Measurements from ENCODE around the gene FAM110C. TPM values are rescaled to one million over a fixed set of nuclear protein-coding genes. Genes with fewer than 3 reads are reported as not detected.

The FAM110C gene
- total RNA-seq, 1 experiment from 2014 or later, result 3.9 TPM

- H3K4me1 ChIP-seq, result peaks cover 16% of the 10 kb centered on the region
- TF ChIP-seq, protein P1, sequence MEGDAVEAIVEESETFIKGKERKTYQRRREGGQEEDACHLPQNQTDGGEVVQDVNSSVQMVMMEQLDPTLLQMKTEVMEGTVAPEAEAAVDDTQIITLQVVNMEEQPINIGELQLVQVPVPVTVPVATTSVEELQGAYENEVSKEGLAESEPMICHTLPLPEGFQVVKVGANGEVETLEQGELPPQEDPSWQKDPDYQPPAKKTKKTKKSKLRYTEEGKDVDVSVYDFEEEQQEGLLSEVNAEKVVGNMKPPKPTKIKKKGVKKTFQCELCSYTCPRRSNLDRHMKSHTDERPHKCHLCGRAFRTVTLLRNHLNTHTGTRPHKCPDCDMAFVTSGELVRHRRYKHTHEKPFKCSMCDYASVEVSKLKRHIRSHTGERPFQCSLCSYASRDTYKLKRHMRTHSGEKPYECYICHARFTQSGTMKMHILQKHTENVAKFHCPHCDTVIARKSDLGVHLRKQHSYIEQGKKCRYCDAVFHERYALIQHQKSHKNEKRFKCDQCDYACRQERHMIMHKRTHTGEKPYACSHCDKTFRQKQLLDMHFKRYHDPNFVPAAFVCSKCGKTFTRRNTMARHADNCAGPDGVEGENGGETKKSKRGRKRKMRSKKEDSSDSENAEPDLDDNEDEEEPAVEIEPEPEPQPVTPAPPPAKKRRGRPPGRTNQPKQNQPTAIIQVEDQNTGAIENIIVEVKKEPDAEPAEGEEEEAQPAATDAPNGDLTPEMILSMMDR (IDR thresholded peaks at IDR 0.05; ENCODE audit: insufficient read depth in 1 of 2, low read depth in 1 of 2, low read length in 1 of 2, severe bottlenecking in 1 of 2, unreplicated experiment in 1 of 2), result no peak
- H3K4me1 Mint-ChIP-seq (ENCODE audit: low read depth, unreplicated experiment), result peaks cover 12% of the 10 kb centered on the region
- no peaks in the 10 kb centered on the region for H3K9me3 Mint-ChIP-seq (ENCODE audit: unreplicated experiment)
- ChIA-PET POLR2A (interaction anchor here (1.1 kb wide), 1 partner anchor 218 kb away, joined by 3 read pairs; the partner anchor contains the start of gene ACP1), CTCF (no interaction called here)
- peak overlapping the region; percentile 85 for H3K4me3 Mint-ChIP-seq (ENCODE audit: unreplicated experiment)
- no peaks in the 10 kb centered on the region for H3K27me3 ChIP-seq (replicated peaks; ENCODE audit: control insufficient read depth, insufficient read depth, low read length)
- no peaks in the 10 kb centered on the region for H3K9me3 ChIP-seq
- peaks cover 4% of the 10 kb centered on the region for H3K27me3 Mint-ChIP-seq (ENCODE audit: insufficient read depth, unreplicated experiment)
- no peak for DNase-seq
- H3K36me3 Mint-ChIP-seq (ENCODE audit: insufficient read depth, unreplicated experiment), result no peaks in the 10 kb centered on the region
- intact Hi-C loops (cut with micrococcal nuclease; ENCODE audit: unreplicated experiment), result no loop called here
- H3K36me3 ChIP-seq (ENCODE audit: control insufficient read depth, insufficient read depth, low read length), result no peaks in the 10 kb centered on the region
- H3K4me3 ChIP-seq (ENCODE audit: low read depth, low read length), result peak overlapping the region; percentile 79
- H3K27ac Mint-ChIP-seq (ENCODE audit: unreplicated experiment), result no peak overlapping the region
- BruUV-seq (replicated peaks), result no TSS peak
Measured at GRCh38 chr2:46131-46470, 204 bp downstream of the FAM110C start.

- H3K36me3 Mint-ChIP-seq (ENCODE audit: insufficient read depth, unreplicated experiment), result no peaks in the 10 kb centered on the region
Measured at GRCh38 chr2:45342-46130, 769 bp downstream of the FAM110C start.

DNA sequence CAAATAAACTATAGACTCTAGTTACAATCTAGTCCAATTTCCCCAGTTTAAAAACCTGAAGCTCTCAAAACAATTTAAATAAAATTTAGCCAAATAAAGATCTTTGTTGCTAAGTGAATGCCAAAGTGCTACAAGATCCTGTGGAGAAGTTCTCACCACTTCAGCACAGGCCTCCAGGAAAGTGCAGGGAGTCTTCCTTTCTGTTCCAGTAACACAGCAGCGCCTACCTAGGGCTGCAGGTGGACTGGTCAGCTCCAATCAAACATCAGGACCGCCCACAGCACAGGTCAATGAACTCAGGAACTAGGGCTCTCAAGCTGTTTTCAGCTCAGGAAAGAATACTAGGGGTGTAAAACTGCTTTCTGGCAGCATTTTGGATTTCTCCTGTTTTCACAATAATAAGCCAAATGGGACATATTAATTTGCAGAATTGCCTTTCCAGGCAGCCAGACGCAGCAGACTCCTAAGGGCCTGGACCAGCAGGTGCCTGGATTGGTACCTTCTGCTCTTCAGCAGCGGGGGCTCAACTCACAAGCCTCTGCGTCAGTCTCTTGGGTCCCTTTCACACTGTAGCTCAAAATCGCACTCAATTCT lies 1.5 kb downstream of the FAM110C start:
- Histone ChIP-seq H3K9me3 (no peaks in the 10 kb centered on the region), H3K36me3 (ENCODE audit: control insufficient read depth, insufficient read depth, low read length) (no peaks in the 10 kb centered on the region), H3K4me1 (peaks cover 16% of the 10 kb centered on the region), H3K27me3 (replicated peaks; ENCODE audit: control insufficient read depth, insufficient read depth, low read length) (no peaks in the 10 kb centered on the region), H3K4me3 (ENCODE audit: low read depth, low read length) (no peak overlapping the region)
- TF ChIP-seq, protein P1 (IDR thresholded peaks at IDR 0.05; ENCODE audit: insufficient read depth in 1 of 2, low read depth in 1 of 2, low read length in 1 of 2, severe bottlenecking in 1 of 2, unreplicated experiment in 1 of 2), result no peak
- Mint-ChIP-seq H3K4me1 (ENCODE audit: low read depth, unreplicated experiment) (peaks cover 12% of the 10 kb centered on the region), H3K36me3 (ENCODE audit: insufficient read depth, unreplicated experiment) (no peaks in the 10 kb centered on the region), H3K27ac (ENCODE audit: unreplicated experiment) (no peak overlapping the region), H3K9me3 (ENCODE audit: unreplicated experiment) (no peaks in the 10 kb centered on the region), H3K4me3 (ENCODE audit: unreplicated experiment) (peak overlapping the region; percentile 85), H3K27me3 (ENCODE audit: insufficient read depth, unreplicated experiment) (peaks cover 4% of the 10 kb centered on the region)
- ChIA-PET CTCF (no interaction called here), POLR2A (no interaction called here)
- DNase-seq, result no peak
- no TSS peak for BruUV-seq (replicated peaks)
- intact Hi-C loops (cut with micrococcal nuclease; ENCODE audit: unreplicated experiment), result no loop called here

More at GRCh38 chr2:45342-46130, 769 bp downstream of the FAM110C start:
- Histone ChIP-seq H3K4me3 (ENCODE audit: low read depth, low read length) (peak overlapping the region; percentile 79), H3K27me3 (replicated peaks; ENCODE audit: control insufficient read depth, insufficient read depth, low read length) (no peaks in the 10 kb centered on the region), H3K4me1 (peaks cover 16% of the 10 kb centered on the region), H3K9me3 (no peaks in the 10 kb centered on the region), H3K36me3 (ENCODE audit: control insufficient read depth, insufficient read depth, low read length) (no peaks in the 10 kb centered on the region)
- peak overlapping the region; percentile 85 for H3K4me3 Mint-ChIP-seq (ENCODE audit: unreplicated experiment)
- CTCF ChIA-PET, result no interaction called here
- TF ChIP-seq, protein P1 (IDR thresholded peaks at IDR 0.05; ENCODE audit: insufficient read depth in 1 of 2, low read depth in 1 of 2, low read length in 1 of 2, severe bottlenecking in 1 of 2, unreplicated experiment in 1 of 2), result no peak
- POLR2A ChIA-PET, result interaction anchor here (1.1 kb wide), 1 partner anchor 219 kb away, joined by 3 read pairs; the partner anchor contains the start of gene ACP1
- H3K27me3 Mint-ChIP-seq (ENCODE audit: insufficient read depth, unreplicated experiment), result peaks cover 4% of the 10 kb centered on the region
- H3K9me3 Mint-ChIP-seq (ENCODE audit: unreplicated experiment), result no peaks in the 10 kb centered on the region
- H3K27ac Mint-ChIP-seq (ENCODE audit: unreplicated experiment), result no peak overlapping the region
- intact Hi-C loops (cut with micrococcal nuclease; ENCODE audit: unreplicated experiment), result no loop called here
- DNase-seq, result peak in 1 of 2 experiments; percentile 30
- H3K4me1 Mint-ChIP-seq (ENCODE audit: low read depth, unreplicated experiment), result peaks cover 12% of the 10 kb centered on the region
- BruUV-seq (replicated peaks), result no TSS peak

Data from Caco-2 (cell line).